ENCODE results near the gene CDKAL1. TPM values are rescaled to one million over a fixed set of nuclear protein-coding genes. Genes with fewer than 3 reads are reported as not detected.

Gene CDKAL1
- total and polyA plus RNA-seq, 10 of the 15 experiments (the other 5 are each of a cell fraction or from before 2014, with no cell fraction given): 10.7 to 26.9 (median 17.3) TPM

DNA sequence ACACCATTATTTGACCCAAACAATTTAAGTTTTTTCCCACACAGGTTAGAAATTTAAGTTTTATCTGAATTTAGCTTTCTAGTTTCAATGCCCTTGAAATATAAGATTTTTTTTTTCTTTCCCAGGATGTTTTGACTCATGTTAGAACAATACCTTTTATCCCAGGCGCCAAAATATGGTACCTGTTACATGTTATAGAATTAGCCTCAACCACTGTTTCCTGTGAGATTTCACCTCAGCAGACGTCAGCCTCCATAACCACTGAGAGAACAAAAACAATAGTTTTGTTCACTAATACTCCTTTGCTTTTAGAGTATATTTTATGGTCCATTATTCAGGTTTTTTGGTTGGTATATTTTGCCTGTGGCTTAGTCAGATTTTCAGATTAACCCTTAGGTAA is 302.9 kb downstream of the CDKAL1 start:
- no peaks in the 10 kb centered on the region for H3K79me2 ChIP-seq (ENCODE audit: control insufficient read depth, insufficient read depth, low read length)
- ATAC-seq: peak; percentile 90
- RAD21 ChIA-PET (ENCODE audit: unreplicated experiment): interaction anchor here (1.5 kb wide), 1 partner anchor 91 kb away, joined by 3 read pairs; no protein-coding TSS in a partner anchor
- no peaks in the 10 kb centered on the region for H3K4me1 ChIP-seq (ENCODE audit: control insufficient read depth, insufficient read depth, low read length)
- SMC1A ChIA-PET (ENCODE audit: uncharacterized antibody, unreplicated experiment): interaction anchor here (0.8 to 2.6 kb wide), 7 partner anchors 10 to 427 kb away, joined by 3 to 9 read pairs (median 4); no protein-coding TSS in a partner anchor
- H3K4me3 ChIP-seq: no peak overlapping the region
- no peak for FAIRE-seq
- no TSS peak for BruUV-seq (replicated peaks)
- peak; percentile 25 for DNase-seq (ENCODE audit: low read depth, low spot score)
- 98% methylated on average over 2 of the region's 2 CpGs for WGBS (ENCODE audit: insufficient coverage, insufficient replicate concordance, low lambda C conversion rate, missing lambda C conversion rate)
- in situ Hi-C loops (cut with MboI): no loop called here
- intact Hi-C loops (cut with micrococcal nuclease; ENCODE audit: unreplicated experiment): loop anchor here (1.0 kb wide), 1 partner anchor 129 kb away; no protein-coding TSS in a partner anchor
- no peaks in the 10 kb centered on the region for H3K27me3 ChIP-seq (replicated peaks in 1 of 2; ENCODE audit: control insufficient read depth in 2 of 2, insufficient read depth in 2 of 2, low read length in 1 of 2)
- no peaks in the 10 kb centered on the region for H4K20me1 ChIP-seq (ENCODE audit: control insufficient read depth, insufficient read depth)
- H3K27ac ChIP-seq (ENCODE audit: control insufficient read depth, insufficient read depth): no peak overlapping the region
- H3K9me3 ChIP-seq (replicated peaks; ENCODE audit: control insufficient read depth, insufficient read depth, low read length): peaks cover 2% of the 10 kb centered on the region; the same call in 2 of the 3 replicates
- POLR2A ChIA-PET: no interaction called here
- CTCF ChIA-PET: interaction anchor here (0.9 to 1.0 kb wide), 2 partner anchors 14 to 132 kb away, joined by 3 read pairs; no protein-coding TSS in a partner anchor
- H2AFZ ChIP-seq (ENCODE audit: control insufficient read depth, low read depth, low read length): no peak overlapping the region
- H3K36me3 ChIP-seq (ENCODE audit: control insufficient read depth in 2 of 2, insufficient read depth in 2 of 2, low read length in 1 of 2): no peaks in the 10 kb centered on the region
- no peak overlapping the region for H3K9ac ChIP-seq (ENCODE audit: control insufficient read depth, insufficient read depth, low read length)
- H3K4me2 ChIP-seq (ENCODE audit: control insufficient read depth, insufficient read depth): no peak overlapping the region
- no peak for TF ChIP-seq ZBED1 (IDR thresholded peaks at IDR 0.05; ENCODE audit: borderline replicate concordance)
- TF ChIP-seq KAT2A (conservative IDR thresholded peaks at IDR 0.05; ENCODE audit: control insufficient read depth, low read depth, low read length): no peak
- TF ChIP-seq NFIC (IDR thresholded peaks at IDR 0.05; ENCODE audit: low read depth, low read length): peak; percentile 25; the same call in 1 of the 2 replicates
- TF ChIP-seq TAF1 (IDR thresholded peaks at IDR 0.05; ENCODE audit: borderline replicate concordance, low read depth, low read length): no peak
- TF ChIP-seq POLR2AphosphoS5 (IDR thresholded peaks at IDR 0.05; ENCODE audit: low read length): no peak
- no peak for TF ChIP-seq USF2 (IDR thresholded peaks at IDR 0.05; ENCODE audit: borderline replicate concordance, low read depth, low read length)
- peak; percentile 83 to 85 for TF ChIP-seq IKZF2 (IDR thresholded peaks at IDR 0.05)
- no peak for TF ChIP-seq RAD51 (IDR thresholded peaks at IDR 0.05)
- TF ChIP-seq BCLAF1 (IDR thresholded peaks at IDR 0.05): no peak
- no peak for TF ChIP-seq STAT1 (conservative IDR thresholded peaks at IDR 0.05)
- no peak for TF ChIP-seq TBL1XR1 (IDR thresholded peaks at IDR 0.05; ENCODE audit: low read depth, low read length)
- no peak for TF ChIP-seq NRF1 (conservative IDR thresholded peaks at IDR 0.05; ENCODE audit: low read depth, low read length)
- no peak for TF ChIP-seq ZZZ3 (IDR thresholded peaks at IDR 0.05; ENCODE audit: control insufficient read depth, insufficient read length, low read depth)
- TF ChIP-seq RAD21 (IDR thresholded peaks at IDR 0.05; ENCODE audit: insufficient read depth, low read depth, low read length): no peak
- no peak for TF ChIP-seq RBBP5 (conservative IDR thresholded peaks at IDR 0.05)
- TF ChIP-seq DPF2 (IDR thresholded peaks at IDR 0.05): peak; percentile 63; the same call in 1 of the 2 replicates
- peak; percentile 93 to 97 for TF ChIP-seq EP300 (IDR thresholded peaks at IDR 0.05; ENCODE audit: borderline replicate concordance in 1 of 2, control insufficient read depth in 1 of 2, low read depth in 2 of 2, low read length in 2 of 2)
- no peak for TF ChIP-seq REST (IDR thresholded peaks at IDR 0.05; ENCODE audit: low read depth, low read length)
- TF ChIP-seq NR2C2 (IDR thresholded peaks at IDR 0.05; ENCODE audit: borderline replicate concordance, control insufficient read depth, insufficient read length, low read depth): no peak
